Large intestine (tissue), 3 donors: ENCODE measurements around the gene PEAK3. TPM values are rescaled to one million over a fixed set of nuclear protein-coding genes. Genes with fewer than 3 reads are reported as not detected.
A peak's percentile ranks its signal among the peaks of the same experiment; 100 is the strongest.

Source experiments
- DNase-seq, 2 donors: peaks; one replicate each; pipeline versions ENCODE4 v3.0.0 to v3.0.0-alpha.2; 2013
- H3K27ac ChIP-seq: one replicate; pipeline ENCODE4 v1.5.1; 2013; ENCODE audit warnings: low read length
- H3K27me3 ChIP-seq: 2 replicates; pipeline ENCODE4 v1.6.1; 2013; ENCODE audit warnings: low read length; ENCODE audit not compliant: control insufficient read depth, insufficient read depth
- H3K36me3 ChIP-seq: 2 replicates; pipeline ENCODE4 v1.6.1; 2013; ENCODE audit warnings: low read length; ENCODE audit not compliant: control insufficient read depth, insufficient read depth
- H3K4me1 ChIP-seq: one replicate; pipeline ENCODE4 v1.6.1; 2013; ENCODE audit warnings: low read length; ENCODE audit not compliant: control insufficient read depth, insufficient read depth
- H3K4me3 ChIP-seq: one replicate; pipeline ENCODE4 v1.5.1; 2013; ENCODE audit warnings: low read length
- H3K9me3 ChIP-seq: one replicate; pipeline ENCODE4 v1.6.1; 2013; ENCODE audit warnings: mild to moderate bottlenecking, low read depth, low read length, moderate library complexity; ENCODE audit not compliant: control insufficient read depth
- WGBS: methylation state at CpG from one replicate; pipeline ENCODE4 v1.1.5; 2013; ENCODE audit warnings: low lambda C conversion rate; ENCODE audit not compliant: insufficient coverage; 5-methylcytosine and 5-hydroxymethylcytosine counted together
- polyA plus RNA-seq: library from polyadenylated mRNA; unstranded; fragments of 120-200 nt; gene quantifications from one replicate; pipeline ENCODE4 v1.2.1, GENCODE V29; 2013

The PEAK3 gene
- polyA plus RNA-seq, 1 donor = 0.15 TPM

DNA sequence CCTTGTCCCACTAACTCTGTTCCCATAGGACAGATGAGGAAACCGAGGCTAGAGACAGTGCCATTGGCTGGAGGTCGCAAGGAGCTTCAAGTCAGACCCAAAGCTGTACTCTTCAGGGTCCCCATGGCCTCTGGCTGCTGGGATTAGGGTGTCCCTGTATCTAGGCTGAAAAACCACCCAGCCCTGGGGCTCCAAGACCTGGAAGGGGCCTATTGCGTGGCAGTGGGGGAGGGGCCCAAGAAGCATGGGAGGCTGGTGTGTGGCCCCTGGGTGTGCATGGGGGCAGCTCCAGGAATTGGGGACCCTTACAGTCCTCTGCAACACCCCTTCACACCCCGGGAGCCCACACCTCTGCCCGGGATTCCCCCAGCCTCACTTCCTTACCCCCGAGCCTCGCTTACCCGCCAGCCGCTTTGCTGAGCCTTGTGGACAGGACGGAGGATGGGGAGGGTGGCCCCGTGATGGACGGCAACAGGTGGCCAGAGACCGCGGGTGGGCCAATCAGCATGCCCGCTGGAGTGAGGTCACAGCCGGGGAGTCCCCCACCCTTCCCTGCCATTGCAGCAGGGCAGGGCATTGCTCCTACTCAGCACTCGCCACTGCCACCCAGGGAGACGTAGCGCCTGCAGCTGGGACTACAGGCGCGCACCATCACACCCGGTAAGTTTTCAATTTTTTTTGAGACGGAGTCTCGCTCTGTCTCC is 25.8 kb downstream of the PEAK3 start, which contains the start of gene JSRP1:
JSRP1 (minus strand) TSS at position 436 of the 704 bp plus-strand sequence. CDS start 1,103 bp downstream, outside the sequence.
- Histone ChIP-seq H3K27me3 (peaks cover 38% of the 10 kb centered on the region), H3K4me1 (peaks cover 26% of the 10 kb centered on the region), H3K36me3 (no peaks in the 10 kb centered on the region), H3K27ac (no peak within 1 kb of the TSS), H3K9me3 (peaks cover 19% of the 10 kb centered on the region), H3K4me3 (no peak within 1 kb of the TSS)
- DNase-seq = no peak
- no CpG with 5 or more reads among the region's 24 CpGs for WGBS

GRCh38 chr19:2255112-2255845 is 26.7 kb downstream of the PEAK3 start:
- Histone ChIP-seq H3K27ac (no peak overlapping the region), H3K9me3 (peaks cover 22% of the 10 kb centered on the region), H3K36me3 (no peaks in the 10 kb centered on the region), H3K4me1 (peaks cover 29% of the 10 kb centered on the region), H3K27me3 (peaks cover 47% of the 10 kb centered on the region), H3K4me3 (no peak overlapping the region)
- WGBS = no CpG with 5 or more reads among the region's 16 CpGs
- no peak for DNase-seq

- DNase-seq = peak in 1 of 2 donors; percentile 74
- no peak overlapping the region for H3K4me3 ChIP-seq
- H3K4me1 ChIP-seq = peaks cover 32% of the 10 kb centered on the region
- peaks cover 26% of the 10 kb centered on the region for H3K9me3 ChIP-seq
- H3K27me3 ChIP-seq = peaks cover 57% of the 10 kb centered on the region
- no peak overlapping the region for H3K27ac ChIP-seq
- H3K36me3 ChIP-seq = no peaks in the 10 kb centered on the region
- no CpG with 5 or more reads among the region's 20 CpGs for WGBS
These were observed 27.7 kb downstream of the PEAK3 start for GRCh38 chr19:2254064-2254872.

DNA sequence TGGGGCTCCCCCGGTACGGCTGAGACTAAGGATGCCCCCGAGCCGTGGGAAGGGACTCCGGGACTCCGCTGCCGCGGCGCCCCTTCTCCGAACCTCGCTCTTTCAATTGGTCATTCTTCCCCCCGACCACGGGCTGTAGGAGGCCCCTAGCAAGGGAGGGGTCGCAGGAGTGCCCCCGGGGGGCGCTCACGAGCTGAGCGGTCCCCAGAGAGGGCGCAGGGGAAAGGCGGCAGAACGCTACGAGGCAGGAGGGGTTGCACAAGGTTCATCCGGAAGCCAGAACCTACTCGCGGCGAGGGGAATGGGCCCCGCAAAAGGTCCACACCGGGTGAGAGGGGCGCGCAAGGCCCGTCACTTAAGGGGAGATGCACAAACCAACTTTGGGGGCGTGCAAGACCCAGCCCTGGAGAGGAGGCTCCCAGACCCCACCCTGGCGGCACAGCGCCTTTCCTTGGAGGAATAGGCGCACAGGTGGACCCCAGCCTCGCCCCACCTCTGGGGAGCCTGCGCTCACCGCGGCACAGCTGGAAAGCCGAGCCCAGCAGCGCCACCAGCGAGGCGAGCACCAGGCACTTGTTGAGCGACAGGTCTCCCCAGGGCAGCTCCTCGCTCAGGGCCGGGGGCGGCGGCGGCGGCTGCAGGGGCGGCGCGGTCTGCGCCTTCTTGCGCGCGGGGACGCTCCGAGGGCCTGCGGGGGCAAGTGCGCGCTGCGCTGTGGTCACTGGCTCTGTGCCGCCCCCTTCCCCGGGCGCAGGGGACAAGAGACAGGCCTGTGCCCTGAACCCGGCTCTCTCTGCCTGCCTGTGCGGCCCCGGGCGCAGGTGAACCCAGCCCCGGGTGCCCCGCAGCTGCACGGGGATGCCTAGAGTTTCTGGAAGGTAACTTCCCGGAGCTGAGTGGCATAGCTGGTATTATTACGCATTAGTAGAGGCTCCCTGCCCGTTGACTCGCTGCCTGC is 28.6 kb downstream of the PEAK3 start:
- H3K27ac ChIP-seq = no peak overlapping the region
- H3K9me3 ChIP-seq = peaks cover 26% of the 10 kb centered on the region
- peaks cover 32% of the 10 kb centered on the region for H3K4me1 ChIP-seq
- H3K27me3 ChIP-seq = peaks cover 58% of the 10 kb centered on the region
- H3K4me3 ChIP-seq = peak overlapping the region; percentile 27
- no CpG with 5 or more reads among the region's 77 CpGs for WGBS
- no peak for DNase-seq
- H3K36me3 ChIP-seq = peaks cover 7% of the 10 kb centered on the region

- H3K27me3 ChIP-seq = peaks cover 58% of the 10 kb centered on the region
- peaks cover 26% of the 10 kb centered on the region for H3K9me3 ChIP-seq
- H3K4me1 ChIP-seq = peaks cover 32% of the 10 kb centered on the region
- H3K4me3 ChIP-seq = peak overlapping the region; percentile 27
- WGBS = no CpG with 5 or more reads among the region's 18 CpGs
- peaks cover 13% of the 10 kb centered on the region for H3K36me3 ChIP-seq
- DNase-seq = no peak
- no peak overlapping the region for H3K27ac ChIP-seq
These were observed 29.2 kb downstream of the PEAK3 start for GRCh38 chr19:2252797-2253105.

- peaks cover 32% of the 10 kb centered on the region for H3K4me1 ChIP-seq
- H3K36me3 ChIP-seq = peaks cover 18% of the 10 kb centered on the region
- WGBS = 7% methylated on average over 3 of the region's 74 CpGs
- peaks cover 58% of the 10 kb centered on the region for H3K27me3 ChIP-seq
- H3K9me3 ChIP-seq = peaks cover 26% of the 10 kb centered on the region
- peak in 1 of 2 donors; percentile 73 for DNase-seq
- H3K4me3 ChIP-seq = peak overlapping the region; percentile 27
- H3K27ac ChIP-seq = no peak overlapping the region
These were observed 29.7 kb downstream of the PEAK3 start for GRCh38 chr19:2252055-2252796.

GRCh38 chr19:2251106-2252054 is 30.6 kb downstream of the PEAK3 start:
- Histone ChIP-seq H3K9me3 (peaks cover 26% of the 10 kb centered on the region), H3K4me1 (peaks cover 32% of the 10 kb centered on the region), H3K27me3 (peaks cover 58% of the 10 kb centered on the region), H3K4me3 (peak overlapping the region; percentile 27), H3K27ac (no peak overlapping the region), H3K36me3 (peaks cover 27% of the 10 kb centered on the region)
- WGBS = no CpG with 5 or more reads among the region's 125 CpGs
- peak in 1 of 2 donors; percentile 62 for DNase-seq

DNA sequence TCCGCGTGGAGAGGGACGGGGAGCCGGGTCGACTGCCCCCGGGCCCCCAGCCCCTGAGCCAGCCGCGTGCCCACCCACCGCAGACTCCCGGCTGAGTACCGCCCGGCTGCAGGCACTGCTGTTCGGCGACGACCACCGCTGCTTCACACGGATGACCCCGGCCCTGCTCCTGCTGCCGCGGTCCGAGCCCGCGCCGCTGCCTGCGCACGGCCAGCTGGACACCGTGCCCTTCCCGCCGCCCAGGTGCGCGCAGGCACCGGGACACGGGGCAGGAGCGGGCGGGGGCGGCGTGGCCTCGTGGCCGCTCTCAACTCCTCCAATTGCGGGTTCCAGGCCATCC is 31.2 kb downstream of the PEAK3 start:
- H3K4me3 ChIP-seq = no peak overlapping the region
- no CpG with 5 or more reads among the region's 40 CpGs for whole genome bisulfite sequencing
- DNase-seq = no peak

More for the DNA sequence above, 31.2 kb downstream of the PEAK3 start:
- peaks cover 32% of the 10 kb centered on the region for H3K4me1 ChIP-seq
- H3K27me3 ChIP-seq = peaks cover 55% of the 10 kb centered on the region
- H3K36me3 ChIP-seq = peaks cover 33% of the 10 kb centered on the region
- H3K9me3 ChIP-seq = peaks cover 26% of the 10 kb centered on the region
- H3K27ac ChIP-seq = no peak overlapping the region
